Stimulated activated naive CD8-positive, alpha-beta T cell treated with anti-CD3 and anti-CD28 coated beads, Interleukin-15, Interleukin-2, amounts not matched to agents 100 U/mL and 50 U/mL, for 24 hours (primary cell): ENCODE results near the gene IQCK.

Experiments
- ATAC-seq: fragments of 150-1000 bp; cut with Tn5 transposase; one replicate; pipeline ENCODE4 v1.10.0; 2021
- DNase-seq: peaks from one replicate; pipeline ENCODE4 v3.0.0; 2021

Gene IQCK

DNA sequence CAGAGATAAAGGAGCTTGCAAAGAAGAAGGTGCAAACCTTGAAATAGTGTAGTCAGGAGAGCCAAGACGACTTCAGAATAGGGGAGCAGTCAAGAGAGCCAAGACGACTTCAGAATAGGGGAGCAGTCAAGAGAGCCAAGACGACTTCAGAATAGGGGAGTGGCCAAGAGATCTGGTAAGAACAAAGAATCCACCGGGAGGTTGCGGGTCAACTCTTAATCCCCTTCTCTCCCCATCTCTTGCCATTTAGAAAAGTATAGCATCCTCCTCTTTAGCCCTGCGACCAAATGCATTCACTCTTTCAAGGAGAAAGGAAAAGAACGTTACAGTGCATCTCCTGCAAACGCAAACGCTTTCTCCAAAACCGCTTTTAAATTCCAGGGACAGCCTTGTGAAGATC lies 757 bp upstream of the IQCK start:
- DNase-seq (no peak), ATAC-seq (no peak)

DNA sequence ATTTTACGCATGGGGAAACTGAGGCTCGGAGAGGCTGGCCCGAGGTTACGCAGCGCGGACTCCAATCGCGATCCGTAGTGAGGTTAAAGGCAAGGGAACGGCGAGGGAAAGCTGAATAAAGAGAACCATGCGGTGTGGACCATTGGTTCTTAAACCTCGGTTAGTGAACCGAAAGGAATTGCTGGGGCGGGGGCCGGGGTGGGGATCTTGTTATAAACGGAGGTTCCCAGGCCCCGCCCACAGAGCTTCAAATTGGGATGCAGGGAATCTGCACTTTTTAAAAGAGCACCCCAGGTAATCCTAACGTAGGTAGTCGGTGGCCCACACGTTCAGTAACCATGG lies 524 bp downstream of the IQCK start:
- DNase-seq (no peak), ATAC-seq (no peak)

DNA sequence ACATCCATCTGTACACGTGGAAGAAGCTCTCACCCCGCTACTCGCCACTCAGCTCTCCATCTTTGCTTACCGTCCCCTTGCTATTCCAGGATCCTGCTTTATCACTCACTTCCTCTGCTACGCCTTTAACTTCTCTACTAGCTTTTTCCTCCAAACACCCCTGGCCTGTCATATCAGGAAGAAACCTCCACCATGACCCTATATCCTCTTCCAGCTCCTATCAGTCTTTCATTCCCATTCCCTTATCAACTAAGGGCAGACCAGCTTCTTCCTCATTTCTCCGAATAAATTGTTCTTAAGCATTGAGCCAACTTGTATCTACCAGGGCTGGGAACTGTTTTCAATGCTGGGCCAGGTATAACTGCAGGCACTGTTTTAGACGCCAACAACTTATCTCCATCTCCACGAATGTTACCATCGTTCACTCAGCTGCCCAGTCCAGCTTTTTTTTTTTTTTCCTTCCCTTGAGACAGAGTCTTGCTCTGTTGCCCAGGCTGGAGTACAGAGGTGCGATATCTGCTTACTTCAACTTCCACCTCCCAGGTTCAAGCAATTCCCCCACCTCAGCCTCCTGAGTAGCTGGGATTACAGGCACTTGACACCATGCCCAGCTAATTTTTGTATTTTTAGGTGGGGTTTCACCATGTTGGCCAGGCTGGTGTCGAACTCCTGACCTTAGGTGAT lies 4.3 kb downstream of the IQCK start:
- ATAC-seq (no peak), DNase-seq (no peak)

DNA sequence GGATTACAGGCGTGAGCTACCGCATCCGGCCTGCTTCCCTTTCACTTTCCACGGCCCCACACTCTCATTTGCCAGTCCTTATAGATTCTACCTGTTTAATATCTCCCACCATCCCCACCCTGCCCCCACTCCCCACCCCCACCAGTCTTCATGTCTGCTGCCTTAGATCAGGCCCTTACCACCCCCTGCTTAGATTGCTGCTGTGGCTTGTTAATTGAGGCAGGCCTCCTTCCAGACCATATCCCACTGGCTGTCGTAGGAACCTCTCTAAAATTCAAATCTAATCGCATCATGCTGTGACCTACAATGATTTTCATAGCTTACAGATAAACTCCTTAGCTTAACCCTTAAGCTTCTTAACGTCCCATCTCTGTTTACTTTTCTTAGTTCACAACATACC lies 4.9 kb downstream of the IQCK start:
- ATAC-seq: no peak

DNA sequence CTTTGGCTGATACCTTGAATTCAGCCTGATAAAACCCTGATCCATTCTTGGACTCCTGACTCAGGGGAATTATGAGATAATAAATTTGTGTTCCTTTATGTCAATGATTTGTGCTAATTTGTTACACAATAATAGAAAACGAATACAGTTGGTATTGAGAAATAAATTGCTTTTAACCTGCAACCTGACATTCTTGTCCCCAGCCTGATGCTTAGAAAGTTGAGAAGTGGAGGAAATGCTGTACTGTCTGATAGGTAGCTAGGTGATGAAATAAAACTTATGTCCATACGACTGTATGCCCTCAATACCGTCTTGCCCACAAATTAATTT lies 10.5 kb downstream of the IQCK start:
- ATAC-seq: no peak
- DNase-seq: no peak

More for the DNA sequence above, 4.9 kb downstream of the IQCK start:
- DNase-seq: no peak

DNA sequence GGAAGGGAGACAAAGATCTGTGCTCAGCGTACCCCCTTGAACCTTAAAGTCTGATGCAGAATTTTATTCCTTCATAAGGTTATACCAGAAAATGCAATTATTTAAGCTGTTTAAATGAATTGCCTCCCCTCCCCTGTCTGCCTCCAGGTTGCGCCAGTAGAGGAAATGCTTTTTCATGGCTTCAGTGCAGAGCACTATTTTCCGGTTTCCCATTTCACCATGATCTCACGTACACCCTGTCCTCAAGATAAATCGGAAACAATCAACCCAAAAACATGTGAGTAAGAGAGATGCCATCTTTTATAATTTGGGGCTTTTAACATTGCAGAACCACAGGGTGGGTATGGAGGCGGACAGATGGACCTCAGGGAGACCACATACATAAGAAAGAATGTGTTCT lies 15.5 kb downstream of the IQCK start:
- DNase-seq (no peak), ATAC-seq (no peak)

DNA sequence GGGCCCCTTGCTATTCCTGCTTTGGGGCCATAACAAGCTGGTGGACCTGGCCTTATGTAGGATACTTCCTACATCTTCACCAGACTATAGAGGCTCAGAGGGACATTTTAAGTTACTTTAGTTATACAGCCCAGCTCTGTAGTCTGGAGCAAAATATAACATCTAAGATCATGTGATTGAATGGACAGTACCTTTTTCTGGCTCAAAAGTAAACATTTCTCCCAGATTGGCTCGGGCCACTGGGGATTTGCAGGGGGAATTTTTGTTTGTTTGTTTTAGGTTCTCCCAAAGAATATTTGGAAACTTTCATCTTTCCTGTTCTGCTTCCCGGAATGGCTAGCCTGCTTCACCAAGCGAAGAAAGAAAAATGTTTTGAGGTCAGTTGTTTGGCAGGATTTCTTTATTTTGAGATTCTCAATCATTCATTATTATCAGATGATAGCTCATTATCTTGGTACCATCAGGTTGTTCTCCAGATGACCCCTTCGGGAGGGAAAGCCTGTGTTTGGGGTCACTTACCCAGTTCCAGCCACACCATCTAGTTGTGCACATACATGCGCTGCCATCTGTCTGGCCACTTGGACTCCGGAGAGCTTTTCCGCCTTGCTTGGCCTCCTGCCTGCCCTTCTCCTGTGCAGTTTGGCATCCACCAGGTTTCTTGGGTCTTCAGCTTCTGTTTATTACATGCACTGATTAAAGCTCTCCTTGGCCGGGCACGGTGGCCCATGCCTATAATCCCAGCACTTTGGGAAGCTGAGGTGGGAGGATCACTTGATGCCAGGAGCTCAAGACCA lies 17.2 kb downstream of the IQCK start:
- DNase-seq (no peak), ATAC-seq (no peak)

DNA sequence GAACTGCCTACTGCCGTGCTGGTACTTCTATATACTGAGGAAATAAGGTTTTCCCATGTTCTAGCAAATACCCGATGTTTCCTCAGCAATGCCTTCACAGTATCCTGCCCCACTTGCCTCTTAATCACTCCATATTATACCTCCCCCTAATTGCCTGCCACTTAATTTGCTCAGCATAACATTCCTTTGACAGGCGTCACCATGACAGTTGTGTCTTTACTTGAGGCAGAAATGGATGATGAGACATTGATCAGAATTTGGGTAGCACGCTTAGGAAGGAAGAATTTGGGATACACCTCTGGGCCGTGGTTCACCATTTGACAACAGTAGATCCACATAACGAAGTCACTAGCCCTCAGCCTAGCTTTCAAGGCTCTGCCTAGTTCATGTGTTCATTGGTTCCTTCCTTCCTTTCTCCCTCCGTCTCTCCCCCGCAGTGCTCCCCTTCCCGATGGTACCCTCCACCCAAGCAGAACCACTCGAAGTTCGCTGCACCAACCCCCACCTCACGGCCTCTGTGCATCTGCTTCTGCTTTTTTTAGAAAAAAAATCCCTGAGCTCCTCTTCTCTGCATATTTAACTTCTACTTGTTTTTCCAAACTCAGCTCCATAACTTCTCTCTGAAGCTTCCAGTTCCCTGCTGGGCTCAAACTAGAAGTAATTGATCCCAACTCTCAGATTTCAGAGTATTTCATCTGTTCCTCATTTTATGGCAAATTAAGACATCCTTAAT lies 19.4 kb downstream of the IQCK start:
- DNase-seq (no peak), ATAC-seq (no peak)

DNA sequence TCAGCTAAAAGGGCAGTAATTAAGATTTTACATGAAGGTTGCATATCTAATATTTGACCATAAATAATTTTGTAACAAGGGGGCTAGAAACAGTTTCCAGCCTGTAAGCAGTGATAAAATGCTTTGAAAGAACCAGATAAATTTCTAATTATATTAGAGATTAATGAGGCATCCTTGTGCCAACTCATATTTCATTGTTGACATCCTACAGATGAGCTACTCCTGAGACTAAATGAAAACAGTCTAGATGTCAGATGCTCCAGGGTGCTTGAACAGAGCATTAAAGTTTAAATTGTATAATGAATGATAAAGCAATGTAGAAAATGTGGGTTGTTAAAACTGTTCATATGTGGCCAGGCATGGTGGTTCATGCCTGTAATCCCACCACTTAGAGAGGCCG lies 23.3 kb downstream of the IQCK start:
- no peak for DNase-seq
- ATAC-seq: no peak

DNA sequence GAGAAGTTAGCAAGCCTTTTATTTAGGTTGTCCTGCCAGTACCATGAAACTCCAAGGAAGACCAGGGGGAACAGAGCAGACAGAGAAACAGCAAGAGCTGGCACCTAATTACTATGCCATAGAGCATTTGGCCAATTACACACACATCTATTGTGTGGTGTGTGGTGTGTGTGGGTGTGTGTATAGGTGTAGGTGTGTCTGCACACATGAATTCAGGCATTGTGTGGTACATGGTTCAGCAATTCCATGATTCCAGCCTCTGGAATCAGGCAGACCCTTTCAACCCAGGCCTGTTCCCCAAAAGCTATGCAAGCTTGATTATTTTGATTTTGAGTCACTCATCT lies 25.7 kb downstream of the IQCK start:
- DNase-seq: no peak
- no peak for ATAC-seq

DNA sequence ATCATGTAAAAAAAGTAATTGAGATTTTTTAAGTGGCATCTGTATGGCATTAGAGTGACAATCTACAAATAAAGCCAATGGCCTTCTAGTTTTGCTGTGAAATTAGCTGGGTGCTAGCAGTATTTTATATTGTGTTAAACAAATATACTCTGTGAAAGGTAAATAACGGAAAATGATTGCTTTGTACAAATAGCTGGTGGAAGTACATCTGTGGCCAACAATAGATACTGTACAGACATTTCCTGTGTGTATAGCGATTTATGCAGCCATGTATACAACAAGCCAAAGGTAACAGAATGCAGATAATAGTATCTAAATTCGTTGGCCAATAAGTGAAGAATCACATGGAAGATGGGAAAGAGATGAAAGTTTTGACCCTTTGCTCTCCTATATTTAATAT lies 26.6 kb downstream of the IQCK start:
- ATAC-seq: no peak
- DNase-seq: no peak

DNA sequence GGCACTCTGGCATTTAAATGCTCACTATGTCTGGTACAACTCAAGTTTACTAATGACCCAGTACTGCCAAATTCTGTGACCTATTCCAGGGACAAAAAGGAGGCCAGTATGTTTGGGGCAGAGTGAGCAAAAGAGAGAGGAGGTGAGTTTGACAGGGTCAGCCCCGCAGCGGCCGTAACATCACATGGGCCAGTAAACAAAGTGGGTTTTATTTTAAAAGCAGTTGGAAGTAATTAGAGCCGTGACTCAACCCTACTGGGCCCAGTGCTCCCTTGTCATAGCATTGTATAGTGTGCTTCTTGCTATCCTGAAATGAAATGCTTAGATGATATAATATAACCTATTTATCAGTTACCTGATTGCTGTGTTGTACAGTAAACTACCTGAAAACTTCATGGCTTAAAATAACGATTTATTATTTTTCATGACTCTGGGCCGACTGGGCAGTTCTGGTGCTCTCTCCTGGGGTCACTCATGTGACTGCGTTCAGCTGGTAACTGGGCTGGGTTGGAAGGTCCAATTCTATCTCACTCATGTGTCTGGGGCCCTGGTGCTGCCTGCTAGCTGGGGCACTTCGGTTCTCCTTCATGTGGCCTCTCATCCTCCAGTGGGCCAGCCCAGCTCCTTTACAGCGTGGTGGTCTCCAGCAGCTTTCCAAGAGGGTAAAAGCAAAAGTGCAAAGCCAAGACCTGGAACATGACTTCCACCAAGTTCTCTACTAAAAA lies 27.4 kb downstream of the IQCK start:
- ATAC-seq (no peak), DNase-seq (no peak)

DNA sequence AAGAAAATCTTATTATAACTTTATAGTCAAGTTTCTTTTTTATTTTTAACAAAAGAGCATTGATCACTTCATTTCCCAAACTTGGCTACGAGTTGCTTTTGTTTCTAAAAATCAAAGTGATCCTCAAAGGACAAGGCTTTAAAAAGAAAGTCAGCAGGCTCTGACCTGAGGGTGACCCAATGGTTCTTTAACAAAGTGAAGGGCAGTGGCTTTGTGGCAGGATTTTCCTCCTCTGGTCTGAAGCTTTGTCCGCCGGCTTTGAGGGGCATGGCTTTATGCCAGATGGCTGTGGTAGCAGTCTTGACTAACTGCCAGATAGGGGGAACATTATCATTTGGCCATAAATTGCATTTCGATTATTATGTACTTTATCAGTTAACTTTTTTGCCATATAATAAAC lies 28.5 kb downstream of the IQCK start:
- DNase-seq (no peak), ATAC-seq (no peak)

DNA sequence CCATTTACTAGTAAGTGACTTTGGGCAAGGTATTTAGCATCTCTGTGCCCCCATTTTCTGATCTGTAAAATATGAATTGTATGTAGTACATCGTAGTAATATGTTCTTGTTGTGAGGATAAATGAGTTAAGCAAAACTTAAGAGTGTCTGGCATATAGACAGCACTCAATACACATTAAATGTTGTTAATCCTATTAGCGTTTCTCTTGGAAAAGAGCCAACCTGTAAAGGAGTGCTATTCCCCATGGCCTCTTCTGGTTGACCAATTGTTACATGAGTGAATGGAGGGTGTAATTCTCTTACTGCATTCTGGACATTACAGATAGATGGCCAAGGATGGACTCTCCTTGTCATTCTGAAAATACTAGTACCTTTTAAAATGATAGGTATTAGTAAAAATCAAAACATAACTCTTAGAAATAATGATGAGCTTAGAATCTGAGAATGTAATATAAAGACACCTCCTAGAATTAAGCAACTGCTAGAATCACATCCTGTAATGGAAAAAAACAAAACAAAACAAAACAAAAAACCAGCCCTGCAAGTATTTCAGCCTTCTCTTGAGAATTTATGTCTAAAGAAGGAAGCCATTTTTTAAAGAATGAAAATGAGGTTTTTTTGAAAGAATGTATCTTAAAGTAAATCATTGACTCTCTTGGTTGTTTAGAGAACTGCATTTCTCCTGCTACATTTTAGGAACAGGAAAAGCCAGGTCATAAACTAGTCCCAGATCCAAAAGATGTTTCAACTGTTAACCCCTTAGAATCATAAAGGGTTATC lies 30.5 kb downstream of the IQCK start:
- no peak for ATAC-seq

DNA sequence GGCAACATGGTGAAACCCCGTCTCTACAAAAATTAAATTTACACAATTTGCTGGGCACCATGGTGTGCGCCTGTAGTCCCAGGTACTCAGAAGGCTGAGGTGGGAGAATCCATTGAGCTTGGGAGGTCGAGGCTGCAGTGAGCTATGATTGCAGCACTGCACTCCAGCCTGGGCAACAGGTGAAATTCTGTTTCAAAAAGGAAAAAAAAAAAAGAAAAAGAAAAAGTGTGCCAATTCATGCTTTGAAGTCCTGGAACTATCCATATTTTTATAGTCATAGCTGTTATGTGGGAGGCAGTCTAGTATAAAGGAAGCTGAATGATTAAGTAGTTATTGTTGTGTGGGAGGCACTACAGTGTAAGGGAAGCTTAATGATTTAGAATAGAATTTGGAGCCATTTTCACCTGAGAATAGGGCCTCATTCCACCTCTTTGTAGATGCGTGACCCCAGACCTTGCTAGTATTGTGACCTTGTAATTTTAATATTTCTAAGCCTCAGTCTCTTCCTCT lies 31.6 kb downstream of the IQCK start:
- ATAC-seq (no peak), DNase-seq (no peak)

More for the DNA sequence above, 30.5 kb downstream of the IQCK start:
- DNase-seq: no peak

DNA sequence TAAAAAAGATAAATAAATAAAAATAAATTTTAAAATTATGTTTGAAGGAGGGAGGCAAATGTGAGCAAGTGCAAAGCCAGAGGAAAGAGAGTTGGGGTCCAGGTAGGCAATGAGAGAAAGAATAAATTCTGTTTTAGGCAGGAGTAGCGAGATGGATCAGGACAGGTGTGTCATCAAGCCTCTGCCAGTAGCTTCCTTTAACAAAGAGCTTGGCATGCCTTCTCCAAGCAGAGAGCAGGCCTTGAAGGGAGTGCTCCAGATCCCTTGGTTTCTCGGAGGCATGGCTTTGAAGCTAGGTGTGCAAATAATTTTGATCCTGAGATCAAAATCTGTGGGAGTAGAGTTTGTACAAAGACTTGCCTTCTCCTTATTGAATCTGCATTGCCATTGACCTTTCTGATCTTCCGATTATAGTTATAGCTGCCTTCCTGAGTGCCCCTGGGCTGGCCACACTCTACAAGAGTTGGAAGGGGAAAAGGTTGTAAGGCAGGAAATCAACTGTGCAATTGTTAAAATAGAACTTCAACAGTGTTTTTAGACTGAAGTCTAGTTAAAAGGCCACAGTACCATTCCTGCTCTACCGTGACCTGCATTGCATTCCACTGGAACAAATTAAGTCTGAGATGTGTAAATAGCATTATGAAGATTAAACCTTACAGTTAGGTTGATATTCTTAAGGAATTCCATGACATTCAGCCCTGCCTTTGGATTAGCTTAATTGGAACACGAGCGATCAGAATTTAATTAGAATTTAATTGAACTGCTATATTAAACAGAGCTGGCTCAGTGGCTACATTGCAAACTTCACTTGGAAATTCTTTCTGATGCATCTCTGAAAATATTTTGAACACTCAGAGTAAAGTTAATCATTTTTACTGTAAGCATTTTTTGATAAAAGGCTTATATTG lies 33.7 kb downstream of the IQCK start:
- DNase-seq (no peak), ATAC-seq (no peak)

DNA sequence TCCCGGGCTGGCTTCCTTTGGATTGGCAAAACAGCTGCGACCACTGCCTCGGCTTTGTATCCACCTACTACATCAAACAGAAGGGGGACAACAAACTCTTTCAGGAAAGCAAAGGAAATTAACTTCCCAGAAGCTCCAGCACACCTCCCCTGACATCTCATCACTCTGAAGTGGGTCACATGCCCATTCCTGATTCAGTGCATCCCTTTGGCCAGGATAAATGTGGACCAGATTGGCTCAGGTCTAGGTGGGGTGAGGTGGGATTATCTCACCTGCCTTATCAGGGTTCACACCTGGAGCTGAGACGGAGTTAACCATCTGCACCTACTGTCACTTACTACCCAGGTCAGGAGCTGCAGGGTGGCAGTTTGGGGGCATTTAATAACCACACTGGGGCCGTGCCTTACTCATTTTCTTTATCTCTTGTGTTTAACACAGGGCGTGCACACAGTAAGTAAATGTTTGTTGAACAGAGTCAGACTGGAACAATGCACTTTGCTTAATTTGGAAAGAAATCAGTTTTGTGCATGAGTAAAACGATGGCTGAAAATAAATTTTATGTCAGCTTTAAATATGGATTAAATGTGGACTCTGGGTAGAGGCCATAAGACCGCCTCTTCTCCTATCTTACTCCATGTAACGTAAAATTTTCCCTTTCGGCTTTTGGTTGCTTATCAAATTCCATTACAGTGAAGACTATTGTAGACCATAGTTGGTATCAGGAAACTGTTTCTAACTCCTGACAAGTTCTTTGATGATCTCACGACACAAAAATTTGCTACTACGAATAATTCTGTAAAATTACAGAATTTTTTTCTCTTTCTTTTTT lies 36.0 kb downstream of the IQCK start:
- DNase-seq (no peak), ATAC-seq (no peak)

DNA sequence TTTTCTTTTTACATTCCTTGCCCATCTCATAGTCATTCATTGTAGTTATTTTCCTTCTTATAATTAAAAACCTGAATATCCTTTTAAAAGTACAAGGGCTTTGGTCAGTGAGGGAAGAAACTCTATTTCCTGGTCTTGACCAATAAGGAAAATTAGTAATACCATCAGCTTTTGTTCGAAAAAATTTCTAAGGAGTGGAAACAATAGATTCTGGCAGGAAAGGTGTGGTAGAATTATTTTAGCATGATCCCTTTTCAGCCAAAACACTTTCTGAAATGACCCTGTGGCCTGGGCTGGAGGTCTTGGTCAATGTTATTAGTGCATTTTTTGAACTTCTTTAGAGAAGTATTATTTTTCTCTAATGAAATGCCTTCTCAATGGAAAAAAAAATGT lies 36.6 kb downstream of the IQCK start:
- DNase-seq: no peak
- ATAC-seq: no peak

DNA sequence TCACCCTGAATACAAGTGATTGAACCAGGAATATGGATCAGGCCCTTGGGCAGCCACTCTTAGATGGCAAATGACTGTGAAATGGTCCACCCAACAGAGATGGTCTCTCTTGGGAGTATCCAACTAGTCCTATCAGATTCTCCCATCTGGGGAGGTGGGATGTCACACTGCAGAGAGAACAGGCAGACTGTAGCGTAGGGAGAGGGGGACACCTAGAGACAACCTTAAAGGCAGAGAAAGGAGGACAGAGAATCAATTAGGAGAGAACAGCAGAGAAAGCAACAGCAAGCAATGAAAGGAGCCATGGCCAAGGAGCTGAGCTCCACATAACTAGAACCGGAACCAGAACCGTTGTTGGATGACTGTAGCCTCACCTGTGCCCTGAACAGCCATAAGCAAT lies 37.2 kb downstream of the IQCK start:
- ATAC-seq (no peak), DNase-seq (no peak)

DNA sequence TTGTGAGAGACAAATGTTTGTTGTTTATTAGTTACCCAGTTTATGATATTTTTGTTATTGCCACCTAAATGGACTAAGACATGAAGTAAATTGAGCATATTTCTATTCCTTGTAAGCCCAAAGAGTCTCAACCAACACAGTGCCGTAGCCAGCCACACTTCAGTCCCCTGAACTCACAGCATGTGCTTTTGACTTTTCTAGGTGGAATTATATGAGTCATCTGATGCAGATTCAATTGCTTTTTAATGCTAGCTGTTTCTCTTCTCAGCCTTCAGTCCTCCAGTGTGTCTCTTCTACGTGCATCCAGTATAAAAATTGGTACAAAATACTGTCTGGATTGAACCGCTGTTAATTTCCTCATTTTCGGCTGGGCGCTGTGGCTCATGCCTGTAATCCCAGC lies 39.0 kb downstream of the IQCK start:
- ATAC-seq (no peak), DNase-seq (no peak)
